Nephron progenitor cell (in vitro differentiated cells): ENCODE data around the gene ATP13A2.

Experiments used
- DNase-seq: peaks from one replicate; pipeline ENCODE4 v3.0.0; 2021
- H3K27ac Mint-ChIP-seq: 2 replicates; pipeline ENCODE4 v1.8.0; 2021; ENCODE audit warnings: mild to moderate bottlenecking, moderate library complexity, mixed read lengths
- H3K27me3 Mint-ChIP-seq: 2 replicates; pipeline ENCODE4 v1.8.0; 2021; ENCODE audit warnings: mild to moderate bottlenecking, low read depth, mixed read lengths; ENCODE audit not compliant: poor library complexity
- H3K36me3 Mint-ChIP-seq: 2 replicates; pipeline ENCODE4 v1.8.0; 2021; ENCODE audit warnings: low read depth, mixed read lengths
- H3K4me1 Mint-ChIP-seq: 2 replicates; pipeline ENCODE4 v1.8.0; 2021; ENCODE audit warnings: mixed read lengths
- H3K4me3 Mint-ChIP-seq: 2 replicates; pipeline ENCODE4 v1.8.0; 2021; ENCODE audit warnings: mild to moderate bottlenecking, moderate library complexity, mixed read lengths
- H3K9me3 Mint-ChIP-seq: 2 replicates; pipeline ENCODE4 v1.8.0; 2021; ENCODE audit warnings: mild to moderate bottlenecking, moderate library complexity, mixed read lengths
- TF ChIP-seq, protein P1 (sequence below): fragments of 200-600 bp; sonication (generic); IDR thresholded peaks from 2 replicates; pipeline ENCODE4 v1.5.0; 2021; ENCODE audit warnings: antibody characterized with exemption

ATP13A2 gene

DNA sequence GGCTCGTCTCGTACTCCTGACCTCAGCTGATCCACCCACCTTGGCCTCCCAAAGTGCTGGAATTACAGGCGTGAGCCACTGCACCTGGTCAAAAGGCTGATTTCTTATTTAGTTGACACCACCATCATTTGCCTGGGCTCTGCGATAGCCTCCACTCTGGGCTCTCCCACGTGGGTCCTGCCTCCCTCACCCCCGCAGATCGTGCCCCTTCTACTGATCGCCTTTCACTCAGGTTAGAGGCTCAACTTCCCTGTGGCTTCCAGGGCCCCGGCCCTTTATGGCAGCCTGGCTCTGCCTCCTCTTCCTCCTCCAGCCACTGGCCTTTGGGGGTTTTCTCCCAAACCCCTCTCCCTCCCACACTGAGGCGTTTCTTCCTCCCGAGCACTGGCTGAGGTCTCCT lies 28.8 kb downstream of the ATP13A2 start:
- Mint-ChIP-seq H3K27me3 (peaks cover 7% of the 10 kb centered on the region), H3K27ac (peak overlapping the region; percentile 84), H3K9me3 (no peaks in the 10 kb centered on the region), H3K4me1 (peaks cover 53% of the 10 kb centered on the region), H3K4me3 (peak overlapping the region; percentile 55), H3K36me3 (no peaks in the 10 kb centered on the region)
- TF ChIP-seq, protein P1, sequence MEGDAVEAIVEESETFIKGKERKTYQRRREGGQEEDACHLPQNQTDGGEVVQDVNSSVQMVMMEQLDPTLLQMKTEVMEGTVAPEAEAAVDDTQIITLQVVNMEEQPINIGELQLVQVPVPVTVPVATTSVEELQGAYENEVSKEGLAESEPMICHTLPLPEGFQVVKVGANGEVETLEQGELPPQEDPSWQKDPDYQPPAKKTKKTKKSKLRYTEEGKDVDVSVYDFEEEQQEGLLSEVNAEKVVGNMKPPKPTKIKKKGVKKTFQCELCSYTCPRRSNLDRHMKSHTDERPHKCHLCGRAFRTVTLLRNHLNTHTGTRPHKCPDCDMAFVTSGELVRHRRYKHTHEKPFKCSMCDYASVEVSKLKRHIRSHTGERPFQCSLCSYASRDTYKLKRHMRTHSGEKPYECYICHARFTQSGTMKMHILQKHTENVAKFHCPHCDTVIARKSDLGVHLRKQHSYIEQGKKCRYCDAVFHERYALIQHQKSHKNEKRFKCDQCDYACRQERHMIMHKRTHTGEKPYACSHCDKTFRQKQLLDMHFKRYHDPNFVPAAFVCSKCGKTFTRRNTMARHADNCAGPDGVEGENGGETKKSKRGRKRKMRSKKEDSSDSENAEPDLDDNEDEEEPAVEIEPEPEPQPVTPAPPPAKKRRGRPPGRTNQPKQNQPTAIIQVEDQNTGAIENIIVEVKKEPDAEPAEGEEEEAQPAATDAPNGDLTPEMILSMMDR = no peak
- no peak for DNase-seq

DNA sequence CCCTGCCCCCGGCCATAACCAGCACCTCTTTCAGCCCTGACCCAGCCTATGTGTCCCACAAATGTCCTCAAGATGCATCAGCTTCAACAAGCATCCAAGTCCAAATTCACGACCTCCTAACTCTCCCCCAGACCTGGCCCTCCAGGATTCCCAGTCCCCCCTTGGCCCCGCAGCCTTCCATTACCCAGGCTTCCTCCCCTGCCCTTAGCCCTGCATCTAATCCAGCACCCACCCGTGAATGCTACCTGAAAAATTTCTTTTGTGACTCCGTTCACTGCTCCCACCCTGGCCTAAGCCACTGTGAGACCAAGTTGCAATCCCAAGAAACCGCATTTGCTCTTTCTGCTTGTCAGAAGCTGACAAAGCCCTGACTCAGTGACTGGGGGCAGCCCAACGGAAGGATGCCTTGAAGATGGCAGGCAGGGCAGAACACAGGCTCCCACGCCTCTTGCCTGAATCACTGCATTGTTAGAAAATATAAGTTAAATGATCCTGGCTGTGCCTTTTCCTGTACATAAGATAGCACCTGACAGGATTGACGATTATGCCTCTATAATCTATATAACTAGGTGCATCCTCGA lies 30.4 kb downstream of the ATP13A2 start:
- Mint-ChIP-seq H3K4me1 (peaks cover 65% of the 10 kb centered on the region), H3K9me3 (no peaks in the 10 kb centered on the region)
- TF ChIP-seq, protein P1 = no peak

DNA sequence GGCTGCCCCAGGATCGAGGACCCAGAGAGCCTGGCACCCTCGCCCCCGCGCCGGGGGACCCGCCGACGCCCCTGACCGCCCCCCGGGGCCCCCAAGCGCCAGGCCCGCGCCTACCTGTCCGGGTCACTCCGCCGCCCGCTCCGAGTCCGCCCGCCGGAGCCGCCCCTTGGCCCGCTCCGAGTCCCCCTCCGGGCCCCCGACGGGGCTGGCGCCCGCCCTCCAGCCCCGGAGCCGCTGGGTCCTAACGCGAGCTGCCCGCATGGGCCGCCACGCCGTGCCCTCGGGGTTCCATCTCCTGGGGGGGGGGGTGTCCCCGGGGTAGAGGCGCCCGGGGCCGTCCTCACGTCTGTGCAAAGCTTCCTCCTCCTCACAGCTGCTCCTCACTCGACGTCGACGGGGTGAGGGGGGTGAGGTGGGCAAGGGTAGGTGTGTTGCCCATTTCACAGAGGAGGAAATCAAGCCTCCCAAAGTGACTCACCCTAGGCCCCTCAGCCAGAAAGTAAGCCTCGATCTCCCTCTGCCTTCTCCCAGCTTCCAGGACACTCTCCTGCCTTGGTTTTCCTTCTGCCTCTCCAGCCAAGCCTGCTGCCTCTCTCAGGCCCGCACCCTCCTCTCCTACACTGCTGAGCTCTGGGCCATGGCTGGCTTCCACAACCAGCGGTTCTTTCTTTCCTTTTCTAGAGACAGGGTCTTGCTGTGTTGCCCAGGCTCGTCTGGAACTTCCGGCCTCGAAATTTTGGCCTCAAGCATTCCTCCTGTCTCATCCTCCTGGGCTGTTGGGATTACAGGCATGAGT lies 31.1 kb downstream of the ATP13A2 start, which contains the start of gene MFAP2:
Gene MFAP2, minus strand, starts transcription at position 148 of the 796 bp plus-strand sequence. CDS start 2,347 bp downstream, outside the sequence.
- TF ChIP-seq, protein P1 = no peak
- Mint-ChIP-seq H3K9me3 (no peaks in the 10 kb centered on the region), H3K27me3 (peaks cover 7% of the 10 kb centered on the region), H3K36me3 (no peaks in the 10 kb centered on the region), H3K4me1 (peaks cover 68% of the 10 kb centered on the region), H3K27ac (no peak within 1 kb of the TSS), H3K4me3 (peak within 1 kb of the TSS; percentile 85)
- DNase-seq = peak; percentile 56

More for the DNA sequence above, 30.4 kb downstream of the ATP13A2 start:
- Mint-ChIP-seq H3K36me3 (no peaks in the 10 kb centered on the region), H3K4me3 (peak overlapping the region; percentile 83), H3K27ac (no peak overlapping the region), H3K27me3 (peaks cover 7% of the 10 kb centered on the region)
- DNase-seq = no peak

DNA sequence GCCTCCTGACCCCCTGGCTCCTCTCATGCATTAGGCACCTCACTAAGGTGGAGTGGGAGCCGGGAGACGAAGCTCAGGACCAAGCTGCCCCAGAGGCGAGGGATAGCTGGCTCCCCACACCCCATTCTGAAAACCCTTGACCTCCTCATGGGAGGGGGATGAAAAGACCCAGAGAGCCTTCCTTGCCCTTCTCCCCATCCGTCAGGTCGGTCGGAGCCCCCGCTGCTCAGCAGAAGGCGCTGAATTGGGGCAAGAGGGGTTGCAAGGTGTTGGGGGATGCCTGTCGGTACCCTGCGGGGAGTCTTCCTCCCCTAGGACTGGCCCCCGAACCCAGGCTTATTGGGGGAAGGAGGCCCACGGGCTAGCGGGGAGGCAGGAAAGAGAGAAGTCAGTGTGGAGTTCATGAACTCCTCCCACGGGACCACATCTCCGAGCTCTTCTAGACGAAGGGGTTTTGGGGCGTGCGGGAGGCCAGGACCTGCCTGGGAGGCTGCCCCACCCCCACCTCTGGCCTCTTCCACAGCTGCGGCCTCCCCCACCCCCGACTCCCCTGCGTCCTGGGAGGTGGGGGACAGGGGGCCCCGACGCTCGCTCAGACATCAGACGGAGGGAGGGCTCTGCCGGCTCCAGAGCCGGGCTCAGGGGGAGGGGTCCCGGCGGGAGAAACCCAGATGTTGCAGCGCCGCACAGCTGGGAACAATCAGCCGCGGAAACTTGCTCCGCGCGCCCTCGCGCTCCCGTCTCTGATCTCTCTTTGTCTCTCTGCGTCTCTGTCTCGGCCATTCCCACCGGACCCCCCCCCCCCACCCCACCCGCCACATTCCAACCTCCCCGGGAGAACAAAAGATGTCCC lies 32.0 kb downstream of the ATP13A2 start:
- no peaks in the 10 kb centered on the region for H3K36me3 Mint-ChIP-seq
- peak overlapping the region; percentile 85 for H3K4me3 Mint-ChIP-seq
- TF ChIP-seq, protein P1 = no peak
- H3K4me1 Mint-ChIP-seq = peaks cover 76% of the 10 kb centered on the region
- peaks cover 7% of the 10 kb centered on the region for H3K27me3 Mint-ChIP-seq
- peak; percentile 62 for DNase-seq
- H3K27ac Mint-ChIP-seq = no peak overlapping the region
- H3K9me3 Mint-ChIP-seq = no peaks in the 10 kb centered on the region

DNA sequence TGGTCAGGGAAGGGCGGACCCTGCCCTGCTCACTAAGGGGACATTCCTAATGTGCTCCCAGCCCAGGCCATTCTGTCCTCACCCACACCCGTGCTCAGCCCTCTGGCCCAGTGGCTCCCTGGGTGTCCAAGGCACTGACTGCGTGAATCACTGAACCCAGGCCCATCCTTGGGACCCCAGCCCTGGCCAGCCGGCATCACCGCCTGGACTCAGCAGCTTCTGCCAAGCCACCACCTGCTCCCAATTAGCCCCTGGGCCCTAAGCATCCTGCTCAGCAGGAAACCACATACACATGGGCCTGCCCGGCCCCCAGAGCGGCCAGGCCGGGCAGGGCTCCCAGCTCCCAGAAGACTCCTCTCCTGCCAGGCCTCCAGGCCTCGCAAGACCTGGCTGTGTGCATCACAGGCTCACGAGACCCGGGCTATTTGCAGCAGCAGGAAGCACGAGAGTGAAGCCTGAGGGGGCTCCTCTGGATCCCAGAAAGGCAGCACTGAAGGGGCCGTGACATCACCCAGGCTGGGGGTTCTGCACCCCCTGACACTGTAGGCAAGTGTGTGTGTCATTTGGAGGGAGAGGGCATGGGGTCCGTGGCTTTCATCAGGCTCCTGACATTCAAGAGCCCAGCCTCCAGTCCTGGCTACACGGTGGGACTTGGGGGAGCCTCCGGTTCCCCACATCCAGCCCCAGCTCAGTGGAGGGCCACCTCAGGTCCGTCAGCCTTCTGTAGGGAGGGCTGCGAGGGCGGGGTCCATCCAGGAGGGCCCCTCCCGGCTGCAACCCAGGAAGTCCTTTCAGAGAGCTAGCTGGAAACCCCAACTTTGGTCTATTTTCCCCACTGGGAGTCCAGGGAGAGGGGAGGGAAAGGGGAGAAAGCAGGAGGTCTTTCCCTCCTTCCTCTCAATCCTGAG lies 32.9 kb downstream of the ATP13A2 start:
- H3K4me1 Mint-ChIP-seq = peaks cover 74% of the 10 kb centered on the region
- H3K4me3 Mint-ChIP-seq = peak overlapping the region; percentile 85
- DNase-seq = no peak
- H3K9me3 Mint-ChIP-seq = no peaks in the 10 kb centered on the region
- TF ChIP-seq, protein P1 = no peak
- H3K27me3 Mint-ChIP-seq = peaks cover 7% of the 10 kb centered on the region
- no peak overlapping the region for H3K27ac Mint-ChIP-seq
- H3K36me3 Mint-ChIP-seq = no peaks in the 10 kb centered on the region
